Aorta (tissue), 5 donors: Measurements from ENCODE around the gene SLC16A10. TPM values are rescaled to one million over a fixed set of nuclear protein-coding genes. Genes with fewer than 3 reads are reported as not detected.
"Not testable (repeated sequence)": the region's sequence is repeated elsewhere in the genome, so short reads cannot be mapped to it uniquely, and the experiment has no call there.

Source experiments
- ATAC-seq: fragments of 200-7000 bp; cut with Tn5 transposase; one replicate; pipeline ENCODE4 v1.9.1; 2022; ENCODE audit warnings: moderate library complexity; ENCODE audit not compliant: low FRiP score
- DNase-seq, 2 donors: peaks; one replicate each; pipeline ENCODE4 v3.0.0-alpha.2; 2020
- H3K27ac ChIP-seq, 2 donors: one replicate each; pipeline ENCODE4 v1.5.1; 2013; ENCODE audit warnings: low read length in 2 of 2, mild to moderate bottlenecking in 2 of 2, moderate library complexity in 2 of 2, control low read depth in 1 of 2, inconsistent platforms in 1 of 2, low read depth in 1 of 2
- H3K27me3 ChIP-seq, 2 donors: one replicate each; pipeline ENCODE4 v1.6.1; 2013; ENCODE audit warnings: control low read depth in 1 of 2, low read length in 1 of 2, mild to moderate bottlenecking in 1 of 2, moderate library complexity in 1 of 2; ENCODE audit not compliant: insufficient read depth in 2 of 2, control insufficient read depth in 1 of 2
- H3K36me3 ChIP-seq, 2 donors: one replicate each; pipeline ENCODE4 v1.6.1; 2013; ENCODE audit warnings: control low read depth in 1 of 2, low read length in 1 of 2, mild to moderate bottlenecking in 1 of 2; ENCODE audit not compliant: insufficient read depth in 2 of 2, control insufficient read depth in 1 of 2
- H3K4me1 ChIP-seq, 2 donors: one replicate each; pipeline ENCODE4 v1.6.1; 2013; ENCODE audit warnings: low read length in 2 of 2, control low read depth in 1 of 2, mild to moderate bottlenecking in 1 of 2, moderate library complexity in 1 of 2; ENCODE audit not compliant: insufficient read depth in 2 of 2, control insufficient read depth in 1 of 2
- H3K4me3 ChIP-seq, 2 donors: one replicate each; pipeline ENCODE4 v1.5.1; 2013; ENCODE audit warnings: low read length in 2 of 2, control low read depth in 1 of 2, mild to moderate bottlenecking in 1 of 2
- H3K9me3 ChIP-seq: one replicate; pipeline ENCODE4 v1.6.1; 2013; ENCODE audit warnings: mild to moderate bottlenecking, low read length; ENCODE audit not compliant: control insufficient read depth
- WGBS, 2 donors: extraction: QIAGEN DNeasy Blood & Tissue Kit; methylation state at CpG; one replicate each; pipeline ENCODE4 v1.1.7; 2013; 5-methylcytosine and 5-hydroxymethylcytosine counted together
- intact Hi-C, 2 donors: fragments of 100-400 bp; cut with DNase I; formaldehyde crosslinking; loops; one replicate each; pipeline versions ENCODE4 v1.14.2 to v1.15.0; 2022
- polyA plus RNA-seq, 2 donors: library from polyadenylated mRNA; stranded (reverse); fragments of 200-250 nt; gene quantifications; one replicate each; pipeline ENCODE4 v1.2.3, GENCODE V29; 2013
- total RNA-seq, 2 donors: library from RNA; stranded (reverse); fragmentation: NEBNext Ultra II Directional; extraction: Animal tissue kit (Norgen Biotek cat#: 25700); gene quantifications; one replicate each; pipeline ENCODE4 v1.2.1, GENCODE V29; 2021
- donor health status: healthy with polysubstance abuse.
- donor health status: Bipolar disorder and iron deficiency.
- donor health status: DM: no; HTN: no; CAD: no.
- donor health status: DM: no; HTN: no; CAD: no.
- donor health status: DM: yes; HTN: yes; CAD: no.

The SLC16A10 gene
- total and polyA plus RNA-seq, 4 donors, result 0.05 to 13.1 (median 9.0) TPM

DNA sequence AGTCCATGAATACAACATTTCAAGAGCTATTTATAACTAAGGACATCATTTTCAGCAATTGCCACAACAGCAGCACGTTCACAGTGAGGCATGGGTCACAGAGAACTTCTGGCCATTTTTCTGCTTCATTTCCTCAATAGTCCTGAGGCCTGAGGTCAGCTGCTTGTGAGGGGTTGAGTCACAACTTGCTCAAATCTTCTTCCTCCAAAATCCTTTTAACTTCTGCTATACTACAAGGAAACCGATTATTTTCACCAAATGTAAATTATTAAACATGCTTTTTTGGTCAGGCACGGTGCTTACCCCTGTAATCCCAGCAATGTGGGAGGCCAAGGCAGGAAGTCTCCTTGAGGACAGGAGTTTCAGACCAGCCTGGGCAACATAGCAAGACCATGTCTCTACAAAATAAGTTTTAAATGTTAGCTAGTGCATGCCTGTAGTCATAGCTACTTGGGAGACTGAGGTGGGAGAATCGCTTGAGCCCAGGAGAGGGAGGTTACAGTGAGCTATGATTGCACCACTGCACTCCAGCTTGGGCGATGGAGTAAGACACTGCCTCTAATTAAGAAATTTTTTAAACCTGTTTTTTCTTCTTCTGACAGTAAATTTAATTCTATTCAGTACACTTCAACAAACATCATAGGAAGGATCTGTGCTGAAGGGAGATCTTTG, 11.1 kb upstream of the SLC16A10 start:
- H3K9me3 ChIP-seq, result no peaks in the 10 kb centered on the region
- no peak overlapping the region for H3K4me3 ChIP-seq
- H3K4me1 ChIP-seq, result no peaks in the 10 kb centered on the region
- H3K27ac ChIP-seq, result no peak overlapping the region
- intact Hi-C loops, result no loop called here
- WGBS, 2 donors, result 81 to 88% methylated on average over 5 of the region's 5 CpGs
- ATAC-seq, result no peak
- DNase-seq, result no peak
- peaks cover 0 to 2% of the 10 kb centered on the region in 2 donors for H3K36me3 ChIP-seq
- no peaks in the 10 kb centered on the region for H3K27me3 ChIP-seq

- H3K4me3 ChIP-seq, result no peak overlapping the region
- 29 to 34% methylated on average over 5 of the region's 5 CpGs for WGBS, 2 donors
- no peaks in the 10 kb centered on the region for H3K27me3 ChIP-seq
- no peak overlapping the region for H3K27ac ChIP-seq
- no peaks in the 10 kb centered on the region for H3K36me3 ChIP-seq
- ATAC-seq (no peak), DNase-seq (no peak)
- intact Hi-C loops, result no loop called here
- no peaks in the 10 kb centered on the region for H3K9me3 ChIP-seq
- no peaks in the 10 kb centered on the region for H3K4me1 ChIP-seq
Observed at GRCh38 chr6:111080698-111081097, 6.6 kb upstream of the SLC16A10 start.

DNA sequence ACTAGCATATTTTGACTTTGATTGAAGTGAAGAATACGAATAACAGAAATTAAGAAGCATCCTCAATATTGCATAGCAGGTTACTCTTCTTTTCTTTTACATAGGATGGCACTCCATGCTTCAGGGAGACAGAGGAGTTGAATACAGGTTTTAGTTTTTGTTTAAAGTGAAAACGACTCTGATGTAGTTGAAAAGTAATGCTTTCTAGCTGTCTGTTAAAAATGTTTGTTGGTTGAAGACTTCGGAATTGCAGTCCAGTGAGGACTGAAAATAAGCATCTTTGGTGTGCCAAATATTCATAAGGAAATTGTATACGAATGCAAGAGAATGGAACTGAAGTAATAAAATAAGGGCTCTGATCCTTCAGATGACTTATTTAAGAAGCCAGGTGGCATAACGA, 618 bp upstream of the SLC16A10 start:
- H3K36me3 ChIP-seq, result no peaks in the 10 kb centered on the region
- intact Hi-C loops, result no loop called here
- no peaks in the 10 kb centered on the region for H3K4me1 ChIP-seq
- H3K27me3 ChIP-seq, result no peaks in the 10 kb centered on the region
- peak overlapping the region; percentile 75 to 91 for H3K4me3 ChIP-seq
- ATAC-seq (no peak), DNase-seq (no peak)
- WGBS, 2 donors, result 11 to 12% methylated on average over 5 of the region's 5 CpGs
- no peak overlapping the region for H3K27ac ChIP-seq
- no peaks in the 10 kb centered on the region for H3K9me3 ChIP-seq

GRCh38 chr6:111087871-111088667, 766 bp downstream of the SLC16A10 start:
- H3K27me3 ChIP-seq, result no peaks in the 10 kb centered on the region
- WGBS, 2 donors, result 1 to 2% methylated on average over 48 to 54 of the region's 54 CpGs
- peak overlapping the region; percentile 75 to 91 for H3K4me3 ChIP-seq
- no peaks in the 10 kb centered on the region for H3K9me3 ChIP-seq
- H3K4me1 ChIP-seq, result no peaks in the 10 kb centered on the region
- ATAC-seq (peak; percentile 54), DNase-seq (peak in 1 of 2 donors; percentile 58)
- intact Hi-C loops, result no loop called here
- H3K27ac ChIP-seq, result no peak overlapping the region
- H3K36me3 ChIP-seq, result no peaks in the 10 kb centered on the region

GRCh38 chr6:111088668-111089003, 1.3 kb downstream of the SLC16A10 start:
- Histone ChIP-seq H3K4me1 (no peaks in the 10 kb centered on the region), H3K27ac (no peak overlapping the region), H3K4me3 (peak overlapping the region; percentile 75 to 91), H3K27me3 (no peaks in the 10 kb centered on the region), H3K36me3 (no peaks in the 10 kb centered on the region), H3K9me3 (no peaks in the 10 kb centered on the region)
- ATAC-seq (no peak), DNase-seq (no peak)
- intact Hi-C loops, result no loop called here
- 38 to 49% methylated on average over 5 of the region's 5 CpGs for WGBS, 2 donors

DNA sequence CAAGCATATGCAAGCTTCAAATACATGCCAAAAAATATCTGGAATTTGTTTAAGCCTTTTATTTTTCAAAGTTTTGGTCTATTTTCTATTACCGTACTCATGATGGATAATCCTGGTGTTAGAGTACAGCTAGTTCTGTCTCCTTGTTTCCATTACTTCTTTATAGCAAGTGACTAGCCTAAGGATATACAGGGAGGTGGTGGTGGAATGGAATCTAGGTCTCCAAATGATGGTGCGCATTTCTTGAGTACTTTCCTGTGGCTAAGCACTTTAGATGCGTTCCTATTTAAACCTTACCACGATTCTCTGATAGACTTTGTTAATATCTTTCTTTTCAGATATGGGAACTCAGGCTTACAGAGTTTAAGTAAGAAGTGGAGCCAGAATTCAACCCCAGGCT, 3.5 kb downstream of the SLC16A10 start:
- 70% methylated on average over 4 of the region's 4 CpGs for WGBS, 2 donors
- Histone ChIP-seq H3K4me3 (no peak overlapping the region), H3K4me1 (no peaks in the 10 kb centered on the region), H3K36me3 (no peaks in the 10 kb centered on the region), H3K27me3 (no peaks in the 10 kb centered on the region), H3K27ac (no peak overlapping the region), H3K9me3 (no peaks in the 10 kb centered on the region)
- intact Hi-C loops, result no loop called here
- no peak for ATAC-seq
- no peak for DNase-seq

DNA sequence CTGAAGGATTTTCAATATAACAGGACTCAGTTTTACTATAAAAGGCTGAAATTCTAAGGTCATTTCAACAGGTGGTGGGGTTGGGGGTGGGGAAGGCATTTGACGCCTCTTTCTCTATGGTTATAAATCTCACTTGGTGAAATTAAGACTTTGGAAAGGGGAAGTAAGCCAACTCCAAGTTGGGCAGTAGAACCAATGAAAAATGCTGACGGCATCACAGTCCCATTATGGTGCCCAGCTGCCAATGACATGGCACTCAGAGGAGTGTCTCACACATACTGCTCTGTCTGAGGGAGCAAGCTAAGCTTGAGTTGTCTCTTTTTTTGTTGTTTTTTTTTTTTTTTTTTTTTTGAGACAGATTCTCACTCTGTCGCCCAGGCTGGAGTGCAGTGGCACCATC, 4.7 kb downstream of the SLC16A10 start:
- no peak for DNase-seq
- ATAC-seq, result no peak
- no peak overlapping the region for H3K4me3 ChIP-seq
- no peaks in the 10 kb centered on the region for H3K27me3 ChIP-seq
- WGBS, 2 donors, result 74 to 75% methylated on average over 3 of the region's 3 CpGs
- intact Hi-C loops, result no loop called here
- H3K9me3 ChIP-seq, result no peaks in the 10 kb centered on the region
- no peaks in the 10 kb centered on the region for H3K4me1 ChIP-seq
- H3K36me3 ChIP-seq, result no peaks in the 10 kb centered on the region
- H3K27ac ChIP-seq, result no peak overlapping the region

DNA sequence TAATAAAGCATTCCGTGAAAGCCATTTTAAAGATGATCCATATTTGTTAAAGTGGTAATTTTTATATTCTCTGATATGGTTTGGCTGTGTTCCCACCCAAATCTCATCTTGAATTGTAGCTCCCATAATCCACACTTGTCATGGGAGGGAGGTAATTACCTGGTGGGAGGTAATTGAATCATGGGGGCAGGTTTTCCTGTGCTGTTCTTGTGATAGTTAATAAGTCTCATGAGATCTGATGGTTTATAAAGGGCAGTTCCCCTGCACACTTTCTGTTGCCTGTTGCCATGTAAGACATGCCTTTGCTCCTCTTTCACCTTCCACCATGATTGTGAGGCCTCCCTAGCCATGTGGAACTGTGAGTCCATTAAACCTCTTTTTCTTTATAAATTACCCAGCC, 8.2 kb downstream of the SLC16A10 start:
- H3K9me3 ChIP-seq, intact Hi-C loops, H3K36me3 ChIP-seq, ATAC-seq, H3K27me3 ChIP-seq, H3K4me1 ChIP-seq, H3K27ac ChIP-seq, DNase-seq, H3K4me3 ChIP-seq: not testable (repeated sequence)
- WGBS, 2 donors, result 98 to 100% methylated on average over 1 of the region's 1 CpG

DNA sequence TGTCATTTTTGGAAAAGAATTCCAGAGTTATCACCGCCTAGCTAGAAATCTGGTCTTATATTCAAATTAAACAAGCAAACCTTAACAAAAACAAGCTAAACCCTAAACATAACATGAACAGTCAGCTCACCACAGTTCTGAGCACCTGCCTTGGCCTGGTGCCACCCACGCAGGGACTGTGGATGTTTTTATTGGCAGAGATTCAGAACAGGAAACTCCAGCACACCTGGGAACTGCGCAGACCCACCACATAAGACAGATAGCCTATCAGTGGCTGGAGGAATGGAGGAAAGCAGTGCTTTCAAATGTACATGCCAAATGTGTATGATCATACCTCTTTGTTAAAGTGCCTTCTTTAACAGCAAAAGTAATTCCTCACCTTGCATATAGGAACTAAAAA, 8.9 kb downstream of the SLC16A10 start:
- Histone ChIP-seq H3K4me3 (no peak overlapping the region), H3K9me3 (no peaks in the 10 kb centered on the region), H3K4me1 (no peaks in the 10 kb centered on the region), H3K36me3 (no peaks in the 10 kb centered on the region), H3K27me3 (no peaks in the 10 kb centered on the region), H3K27ac (no peak overlapping the region)
- no peak for ATAC-seq
- WGBS, 2 donors, result 54 to 56% methylated on average over 3 of the region's 3 CpGs
- no peak for DNase-seq
- intact Hi-C loops, result no loop called here
